Activated naive CD4-positive, alpha-beta T cell treated with anti-CD3 and anti-CD28 coated beads, Interleukin-2, amount 10 ng/mL, durations not matched to agents 7 days and 5 days (primary cell): ENCODE measurements around the gene ADGRB2.

Source experiments
- CTCF ChIA-PET: fragments of 350-600 bp; sonication (Branson Sonifier 250); formaldehyde crosslinking; loops from one replicate; lab custom pipeline; 2021; ENCODE audit warnings: antibody characterized with exemption; lab: Charles Lee
- DNase-seq: peaks from one replicate; pipeline ENCODE4 v3.0.0-alpha.2; 2020
- H3K27ac Mint-ChIP-seq: one replicate; pipeline ENCODE4 v1.8.0; 2021; ENCODE audit warnings: mild to moderate bottlenecking, moderate library complexity, mixed read lengths
- H3K27me3 Mint-ChIP-seq: one replicate; pipeline ENCODE4 v1.8.0; 2021; ENCODE audit warnings: mild to moderate bottlenecking, mixed read lengths
- H3K36me3 Mint-ChIP-seq: one replicate; pipeline ENCODE4 v1.8.0; 2021; ENCODE audit warnings: mixed read lengths
- H3K4me1 Mint-ChIP-seq: one replicate; pipeline ENCODE4 v1.8.0; 2021; ENCODE audit warnings: mixed read lengths
- H3K4me3 Mint-ChIP-seq: one replicate; pipeline ENCODE4 v1.8.0; 2021; ENCODE audit warnings: mild to moderate bottlenecking, moderate library complexity, mixed read lengths
- H3K9me3 Mint-ChIP-seq: one replicate; pipeline ENCODE4 v1.8.0; 2021; ENCODE audit warnings: mixed read lengths

Gene ADGRB2

DNA sequence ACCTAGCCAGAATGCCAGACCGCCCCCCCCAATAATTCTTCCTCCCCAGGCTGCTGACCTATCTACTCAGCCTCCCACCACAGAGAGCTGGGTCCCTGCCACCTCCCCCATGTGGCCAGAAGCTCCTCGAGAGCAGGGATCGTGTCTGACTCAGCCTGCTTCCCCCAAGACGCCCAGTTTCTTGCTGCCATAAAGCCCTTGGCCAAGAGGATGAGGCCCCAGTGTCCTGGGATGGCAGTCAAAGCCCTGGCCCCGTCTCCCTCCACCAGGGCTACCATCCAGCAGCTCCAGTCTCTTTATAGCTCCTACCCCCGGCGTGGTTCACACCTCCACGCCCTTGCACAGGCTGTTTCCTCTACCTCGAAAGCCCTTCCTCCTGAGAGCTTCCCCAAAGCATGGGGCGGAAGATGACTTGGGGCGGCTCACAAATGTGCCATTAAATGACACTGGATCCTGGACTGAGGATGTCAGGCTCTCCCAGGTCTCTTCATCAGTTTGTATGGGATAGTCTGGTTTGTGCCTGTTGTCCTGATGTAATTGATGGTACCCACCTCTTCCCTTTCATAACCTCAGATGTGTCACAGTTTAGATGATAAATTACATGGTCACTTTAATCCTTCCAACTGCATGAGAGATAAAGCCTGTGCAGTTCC lies 13.2 kb downstream of the ADGRB2 start:
- Mint-ChIP-seq H3K27me3 (peaks cover 67% of the 10 kb centered on the region), H3K4me1 (peaks cover 23% of the 10 kb centered on the region), H3K4me3 (no peak overlapping the region), H3K9me3 (no peaks in the 10 kb centered on the region), H3K36me3 (no peaks in the 10 kb centered on the region), H3K27ac (no peak overlapping the region)
- CTCF ChIA-PET: interaction anchor here (0.8 kb wide), 1 partner anchor 34 kb away, joined by 3 read pairs; no protein-coding TSS in a partner anchor
- DNase-seq: no peak

DNA sequence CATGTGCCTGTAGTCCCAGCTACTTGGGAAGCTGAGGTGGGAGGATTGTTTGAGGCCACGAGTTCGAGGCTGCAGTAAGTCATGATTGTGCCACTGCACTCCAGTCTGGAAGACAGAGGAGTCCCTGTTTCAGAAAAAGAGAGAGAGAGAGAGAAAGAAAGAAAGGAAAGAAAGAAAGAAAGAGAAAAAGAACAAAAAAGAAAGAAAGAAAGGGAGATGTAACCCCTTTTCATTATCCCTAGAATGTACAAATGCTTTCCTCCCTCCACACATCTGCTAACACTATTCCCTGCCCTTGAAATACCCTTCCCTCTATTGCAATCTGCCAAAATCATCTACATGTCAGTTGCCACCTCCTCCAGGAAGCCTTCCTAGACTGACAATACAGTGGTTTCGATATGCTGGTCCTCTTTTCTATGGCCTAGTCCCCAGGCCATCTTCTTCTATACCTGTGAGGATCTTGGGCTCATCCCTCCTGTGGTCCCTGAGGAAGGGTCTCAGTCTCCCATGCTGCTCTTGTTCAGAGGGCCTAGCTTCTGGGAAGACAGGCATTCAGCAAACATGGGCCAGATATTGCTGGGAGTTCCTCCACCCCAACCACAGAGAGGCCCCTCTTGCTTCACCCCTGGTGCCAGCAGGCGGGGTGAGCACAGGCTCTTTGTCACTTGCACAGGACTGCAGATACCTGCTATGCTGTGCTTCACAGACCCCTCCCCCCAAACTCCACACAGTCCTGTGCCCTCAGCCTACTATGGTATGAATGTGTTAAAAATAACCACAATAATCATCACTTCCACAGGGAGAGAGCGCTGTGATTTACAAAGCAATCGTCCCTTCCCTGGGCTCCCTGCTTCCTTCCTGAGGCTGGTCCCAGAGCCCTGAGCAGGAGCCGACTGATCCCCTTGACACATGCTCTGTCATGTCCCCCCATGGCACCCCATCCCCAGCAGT lies 14.1 kb downstream of the ADGRB2 start:
- H3K9me3 Mint-ChIP-seq: no peaks in the 10 kb centered on the region
- no peak overlapping the region for H3K27ac Mint-ChIP-seq
- no peak overlapping the region for H3K4me3 Mint-ChIP-seq
- no peak for DNase-seq
- CTCF ChIA-PET: interaction anchor here (0.8 to 1.1 kb wide), 3 partner anchors 8 to 39 kb away, joined by 3 read pairs; no protein-coding TSS in a partner anchor
- peaks cover 71% of the 10 kb centered on the region for H3K27me3 Mint-ChIP-seq
- H3K4me1 Mint-ChIP-seq: peaks cover 23% of the 10 kb centered on the region
- no peaks in the 10 kb centered on the region for H3K36me3 Mint-ChIP-seq

DNA sequence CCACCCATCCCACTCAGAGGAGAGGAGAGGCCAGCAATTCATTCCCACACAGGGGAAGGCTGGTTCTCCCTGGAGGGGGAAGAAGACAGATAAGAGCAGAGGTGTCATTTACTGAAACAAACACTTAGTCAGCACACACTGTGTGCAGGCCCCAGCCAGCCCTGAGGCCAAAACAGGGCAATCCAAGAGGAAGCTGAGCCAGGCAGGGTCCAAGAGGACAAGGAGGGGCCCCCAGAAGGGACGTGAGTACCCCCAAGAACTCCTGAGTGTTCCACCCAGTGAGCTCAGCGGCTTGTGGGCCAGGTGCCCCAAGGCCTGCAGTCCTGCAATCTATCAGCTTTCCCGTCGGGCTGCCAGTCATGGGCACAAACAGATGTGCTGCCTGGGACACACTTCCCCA lies 15.8 kb downstream of the ADGRB2 start:
- DNase-seq: no peak
- H3K4me1 Mint-ChIP-seq: peaks cover 25% of the 10 kb centered on the region
- CTCF ChIA-PET: interaction anchor here (1.9 kb wide), 1 partner anchor 84 kb away, joined by 4 read pairs; no protein-coding TSS in a partner anchor
- H3K9me3 Mint-ChIP-seq: no peaks in the 10 kb centered on the region
- no peak overlapping the region for H3K4me3 Mint-ChIP-seq
- H3K27me3 Mint-ChIP-seq: peaks cover 63% of the 10 kb centered on the region
- H3K36me3 Mint-ChIP-seq: no peaks in the 10 kb centered on the region
- no peak overlapping the region for H3K27ac Mint-ChIP-seq

DNA sequence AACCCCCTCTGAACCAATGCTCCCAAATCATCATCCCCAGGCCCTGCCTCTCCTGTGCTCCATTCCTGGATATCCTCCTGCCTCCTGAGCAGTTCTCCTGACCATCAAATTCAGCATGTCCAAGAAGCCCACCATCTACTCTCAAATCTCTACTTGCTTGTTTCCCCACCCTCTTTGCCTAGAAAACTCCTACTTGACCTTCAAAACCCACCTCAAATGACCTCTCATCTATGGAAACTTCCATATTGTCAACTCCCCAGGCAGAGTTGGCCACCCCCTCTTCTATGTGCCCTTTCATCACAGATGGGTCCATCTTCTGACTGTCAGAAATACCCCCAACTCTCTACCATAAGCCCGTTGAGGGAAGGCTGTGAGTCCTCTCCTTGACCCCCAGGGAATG lies 16.8 kb downstream of the ADGRB2 start:
- Mint-ChIP-seq H3K4me3 (no peak overlapping the region), H3K36me3 (no peaks in the 10 kb centered on the region), H3K27ac (no peak overlapping the region), H3K27me3 (peaks cover 52% of the 10 kb centered on the region), H3K4me1 (peaks cover 22% of the 10 kb centered on the region), H3K9me3 (no peaks in the 10 kb centered on the region)
- DNase-seq: no peak
- CTCF ChIA-PET: interaction anchor here (1.2 to 1.9 kb wide), 2 partner anchors 83 to 84 kb away, joined by 3 to 4 read pairs; no protein-coding TSS in a partner anchor

DNA sequence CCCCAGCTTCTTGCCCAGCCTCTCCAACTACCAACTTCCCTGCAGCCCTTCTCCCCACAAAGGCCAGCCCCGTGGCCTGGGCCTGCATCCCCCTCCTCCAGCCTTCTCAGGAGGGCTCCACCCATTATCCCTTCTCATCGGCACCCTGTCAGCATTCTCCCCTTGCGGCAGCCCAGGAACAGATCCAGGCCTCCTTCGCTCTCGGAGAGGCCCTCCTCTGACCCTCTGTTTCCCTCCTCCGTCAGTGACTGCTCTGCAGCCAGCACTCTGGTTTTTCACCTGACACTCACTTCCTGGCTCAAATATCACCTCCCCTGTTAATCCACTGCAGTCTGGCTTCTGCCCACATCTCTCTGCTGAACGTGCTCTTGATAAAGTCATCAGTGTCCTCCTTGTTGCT lies 17.5 kb downstream of the ADGRB2 start:
- Mint-ChIP-seq H3K4me1 (peaks cover 16% of the 10 kb centered on the region), H3K27ac (no peak overlapping the region), H3K9me3 (no peaks in the 10 kb centered on the region), H3K4me3 (no peak overlapping the region), H3K27me3 (peaks cover 47% of the 10 kb centered on the region), H3K36me3 (no peaks in the 10 kb centered on the region)
- CTCF ChIA-PET: interaction anchor here (1.2 to 2.5 kb wide), 7 partner anchors 11 to 217 kb away, joined by 4 to 16 read pairs (median 8); no protein-coding TSS in a partner anchor
- DNase-seq: no peak

DNA sequence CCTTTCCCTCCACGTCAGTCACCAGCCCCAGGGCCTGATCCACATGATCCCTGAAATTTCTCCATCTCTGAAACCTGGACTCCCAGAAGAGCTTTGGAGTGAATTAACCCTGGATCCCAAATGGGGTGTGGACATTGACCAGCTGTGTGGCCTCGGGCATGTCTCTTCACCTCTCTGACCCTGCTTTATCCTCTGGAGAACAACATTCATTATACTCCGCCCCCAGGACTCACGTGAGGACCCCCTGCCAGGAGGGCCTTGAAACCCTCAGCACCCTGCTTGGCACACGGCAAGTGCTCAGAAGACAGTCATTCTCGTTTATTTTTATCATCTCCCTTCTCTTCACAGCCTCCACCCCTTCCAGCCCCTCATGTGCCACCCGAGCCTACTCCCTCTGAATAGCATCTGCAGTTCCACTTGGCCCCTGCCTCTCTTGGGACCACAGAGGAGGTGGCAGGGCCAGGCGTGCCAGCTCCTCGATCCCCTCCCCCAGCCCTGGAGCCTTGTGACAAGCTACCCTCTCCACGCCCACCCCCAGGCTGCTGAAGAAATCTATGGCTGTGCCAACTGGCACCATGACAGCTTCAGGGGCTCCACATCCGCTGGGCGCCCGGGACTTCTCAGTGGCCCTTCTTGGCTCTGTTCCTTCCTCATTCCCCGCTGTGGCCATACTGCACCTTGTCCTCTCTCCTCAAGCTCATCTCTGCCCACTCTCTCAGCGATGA lies 18.0 kb downstream of the ADGRB2 start:
- DNase-seq: no peak
- H3K4me1 Mint-ChIP-seq: peaks cover 12% of the 10 kb centered on the region
- H3K4me3 Mint-ChIP-seq: no peak overlapping the region
- CTCF ChIA-PET: interaction anchor here (0.5 to 2.5 kb wide), 22 partner anchors 9 to 571 kb away, joined by 3 to 20 read pairs (median 4); no protein-coding TSS in a partner anchor
- H3K27me3 Mint-ChIP-seq: peaks cover 45% of the 10 kb centered on the region
- no peaks in the 10 kb centered on the region for H3K9me3 Mint-ChIP-seq
- no peak overlapping the region for H3K27ac Mint-ChIP-seq
- H3K36me3 Mint-ChIP-seq: no peaks in the 10 kb centered on the region

DNA sequence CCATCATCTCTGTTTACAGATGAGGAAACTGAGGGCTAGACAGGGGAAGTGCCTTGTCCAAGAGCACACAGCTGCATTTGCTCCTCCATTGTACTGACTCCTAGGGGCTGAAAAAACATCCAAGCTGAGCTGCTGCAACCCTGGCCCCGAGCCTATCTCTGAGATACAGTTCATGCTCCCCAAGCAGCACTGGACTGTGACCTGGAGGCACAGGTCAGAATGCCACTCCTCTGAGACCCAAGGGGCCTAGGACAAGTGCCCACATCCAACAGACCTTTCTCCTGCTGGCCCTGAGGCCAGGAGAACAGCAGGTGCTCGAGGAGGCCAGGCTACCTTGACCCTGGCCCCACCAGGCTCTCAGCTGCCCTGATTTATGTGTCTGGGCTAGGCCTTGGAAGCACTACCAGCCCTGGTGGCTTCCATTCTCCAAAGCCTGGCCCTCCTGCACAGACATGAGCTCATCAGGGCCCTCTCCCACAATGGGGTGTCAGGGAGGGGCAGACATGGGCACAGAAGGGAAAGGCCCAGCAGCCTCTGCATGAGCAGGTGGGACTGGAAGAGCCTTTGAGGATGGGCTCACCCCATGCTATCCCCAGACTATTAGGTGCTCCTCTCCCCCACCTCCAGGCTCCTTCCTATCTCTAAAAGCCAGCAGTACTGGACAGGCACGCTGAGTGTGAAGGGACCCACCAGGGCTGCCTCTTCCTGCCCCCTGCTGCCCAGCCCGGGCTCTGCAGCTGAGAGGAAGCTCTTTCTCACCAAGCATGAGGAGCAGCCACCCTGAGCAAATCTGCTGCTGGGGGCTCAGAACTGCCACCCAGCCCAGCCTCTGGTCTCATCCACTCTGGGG lies 18.8 kb downstream of the ADGRB2 start:
- H3K27ac Mint-ChIP-seq: no peak overlapping the region
- no peaks in the 10 kb centered on the region for H3K36me3 Mint-ChIP-seq
- no peaks in the 10 kb centered on the region for H3K9me3 Mint-ChIP-seq
- H3K27me3 Mint-ChIP-seq: peaks cover 37% of the 10 kb centered on the region
- CTCF ChIA-PET: interaction anchor here (0.5 to 2.5 kb wide), 23 partner anchors 10 to 570 kb away, joined by 3 to 20 read pairs (median 4); no protein-coding TSS in a partner anchor
- DNase-seq: peak; percentile 76
- no peak overlapping the region for H3K4me3 Mint-ChIP-seq
- H3K4me1 Mint-ChIP-seq: peaks cover 4% of the 10 kb centered on the region

DNA sequence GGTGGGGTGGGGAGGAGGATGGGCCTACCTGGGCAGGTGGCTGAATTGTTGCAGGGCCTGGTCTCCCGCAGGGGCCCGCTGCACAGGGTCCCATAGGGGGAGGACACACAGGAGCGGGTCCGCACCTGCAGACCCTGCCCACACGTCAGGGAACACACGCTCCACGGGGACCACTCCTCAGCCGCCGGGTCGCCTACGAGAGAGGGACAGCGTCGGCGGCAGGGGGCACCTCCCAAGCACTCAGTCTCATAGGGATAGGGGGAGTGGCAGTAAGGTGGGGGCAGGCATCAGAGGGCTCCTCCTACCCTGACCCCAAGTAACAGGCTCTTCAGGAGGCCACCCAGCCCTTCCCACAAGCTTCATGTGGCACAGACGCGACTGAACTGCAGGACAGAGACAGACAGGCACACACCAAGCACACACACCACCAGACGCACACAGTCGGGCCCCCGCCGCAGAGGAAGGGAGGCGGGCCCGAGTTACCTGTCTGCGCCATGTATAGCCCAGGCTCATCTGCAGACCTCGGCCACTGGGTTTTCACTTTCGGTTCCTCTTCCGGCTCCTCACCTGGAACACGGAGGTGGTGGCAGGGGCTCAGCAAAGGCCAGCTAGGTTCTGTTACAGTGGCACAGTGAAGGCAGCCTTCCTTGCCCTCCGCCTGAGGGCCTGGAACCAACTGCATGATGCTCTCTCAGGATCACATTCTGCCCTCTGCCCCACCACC lies 19.8 kb downstream of the ADGRB2 start:
- peaks cover 10% of the 10 kb centered on the region for H3K4me1 Mint-ChIP-seq

DNA sequence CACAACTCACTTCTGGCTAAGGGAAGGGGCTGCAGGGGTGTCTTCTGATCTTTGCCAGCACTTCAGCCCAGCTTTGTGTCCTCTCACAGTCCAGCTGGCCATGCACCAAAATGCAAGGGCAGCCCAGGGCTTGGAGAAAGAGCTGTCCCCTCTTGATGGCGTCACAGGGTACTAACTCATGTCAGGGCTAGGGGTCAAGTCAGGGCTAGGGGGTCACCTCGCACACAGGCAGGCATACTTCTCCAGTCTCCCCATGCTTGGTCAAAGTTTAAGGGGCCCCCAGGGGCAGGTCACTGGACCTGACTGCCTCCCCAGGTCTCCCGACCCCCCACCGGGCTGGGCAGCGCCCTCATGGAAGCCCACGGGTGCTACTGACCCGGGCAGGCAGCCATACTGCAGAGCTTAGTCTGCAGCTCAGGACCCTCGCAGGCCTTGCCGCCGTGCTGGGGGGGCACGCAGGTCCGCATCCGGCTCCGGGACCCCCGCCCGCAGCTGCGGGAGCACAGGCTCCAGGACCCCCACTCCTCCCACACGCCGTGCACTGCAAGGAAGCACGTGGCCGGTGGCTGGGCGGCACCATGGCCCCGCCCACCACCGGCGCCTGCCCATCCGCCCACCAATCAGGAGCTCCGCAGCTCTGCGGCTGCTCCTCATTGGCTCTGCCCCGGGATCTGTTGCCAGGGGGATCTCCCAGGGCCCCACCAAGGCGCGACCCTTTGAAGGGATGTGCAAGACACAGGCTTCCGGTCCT lies 21.5 kb downstream of the ADGRB2 start:
- CTCF ChIA-PET: interaction anchor here (1.9 kb wide), 1 partner anchor 15 kb away, joined by 6 read pairs; no protein-coding TSS in a partner anchor
- Mint-ChIP-seq H3K4me3 (no peak overlapping the region), H3K9me3 (no peaks in the 10 kb centered on the region), H3K27ac (no peak overlapping the region), H3K27me3 (peaks cover 19% of the 10 kb centered on the region), H3K4me1 (peaks cover 10% of the 10 kb centered on the region), H3K36me3 (no peaks in the 10 kb centered on the region)
- DNase-seq: no peak

More for the DNA sequence above, 19.8 kb downstream of the ADGRB2 start:
- no peak for DNase-seq
- no peak overlapping the region for H3K4me3 Mint-ChIP-seq
- H3K27me3 Mint-ChIP-seq: peaks cover 27% of the 10 kb centered on the region
- CTCF ChIA-PET: interaction anchor here (1.0 to 2.5 kb wide), 10 partner anchors 14 to 83 kb away, joined by 3 to 20 read pairs (median 7); no protein-coding TSS in a partner anchor
- no peaks in the 10 kb centered on the region for H3K9me3 Mint-ChIP-seq
- no peak overlapping the region for H3K27ac Mint-ChIP-seq
- no peaks in the 10 kb centered on the region for H3K36me3 Mint-ChIP-seq

DNA sequence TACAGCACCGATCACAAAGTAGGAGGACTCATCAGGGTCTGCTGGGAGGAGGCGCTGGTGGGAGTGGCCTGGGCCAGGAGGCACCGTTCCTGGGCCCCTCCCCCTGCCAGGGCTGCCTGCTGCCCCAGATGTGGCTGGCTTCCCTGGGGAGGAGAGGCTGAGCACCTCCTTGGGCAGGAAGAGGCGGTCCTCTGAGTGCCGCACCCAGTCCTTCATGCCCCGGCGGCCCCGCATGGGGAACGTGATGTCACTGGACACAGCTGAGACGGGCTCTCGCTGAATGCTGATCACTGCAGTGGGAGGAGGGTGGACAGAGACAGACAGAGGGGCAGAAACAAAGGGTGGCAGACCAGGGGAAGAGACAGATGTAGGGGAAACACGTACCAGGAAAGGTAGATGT lies 24.8 kb downstream of the ADGRB2 start:
- no peak overlapping the region for H3K27ac Mint-ChIP-seq
- CTCF ChIA-PET: no interaction called here
- H3K4me1 Mint-ChIP-seq: peaks cover 7% of the 10 kb centered on the region
- H3K36me3 Mint-ChIP-seq: no peaks in the 10 kb centered on the region
- H3K4me3 Mint-ChIP-seq: no peak overlapping the region
- peaks cover 7% of the 10 kb centered on the region for H3K27me3 Mint-ChIP-seq
- no peaks in the 10 kb centered on the region for H3K9me3 Mint-ChIP-seq
- DNase-seq: peak; percentile 74

DNA sequence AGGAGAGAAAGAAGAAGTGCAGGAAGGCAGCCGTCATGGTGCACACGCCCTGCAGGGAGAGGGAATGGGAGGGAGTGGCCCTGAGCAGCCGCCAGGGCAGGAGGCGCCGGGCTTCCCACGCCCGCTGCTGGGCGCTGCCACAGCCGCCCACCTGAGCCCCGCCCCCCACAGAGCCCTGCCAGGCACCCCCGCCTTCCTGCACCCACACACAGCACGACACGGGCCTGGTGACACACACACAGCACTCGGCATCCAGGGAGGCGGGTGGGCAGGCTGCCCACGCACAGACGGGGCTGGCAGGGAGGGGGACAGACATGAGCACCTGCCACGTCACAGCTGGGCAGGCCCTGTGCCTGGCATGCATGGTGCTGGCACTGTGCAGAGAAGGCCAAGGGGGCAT lies 27.5 kb downstream of the ADGRB2 start:
- H3K4me3 Mint-ChIP-seq: no peak overlapping the region
- CTCF ChIA-PET: no interaction called here
- H3K9me3 Mint-ChIP-seq: no peaks in the 10 kb centered on the region
- no peak overlapping the region for H3K27ac Mint-ChIP-seq
- no peaks in the 10 kb centered on the region for H3K36me3 Mint-ChIP-seq
- H3K27me3 Mint-ChIP-seq: peaks cover 4% of the 10 kb centered on the region
- DNase-seq: no peak
- H3K4me1 Mint-ChIP-seq: peaks cover 6% of the 10 kb centered on the region

DNA sequence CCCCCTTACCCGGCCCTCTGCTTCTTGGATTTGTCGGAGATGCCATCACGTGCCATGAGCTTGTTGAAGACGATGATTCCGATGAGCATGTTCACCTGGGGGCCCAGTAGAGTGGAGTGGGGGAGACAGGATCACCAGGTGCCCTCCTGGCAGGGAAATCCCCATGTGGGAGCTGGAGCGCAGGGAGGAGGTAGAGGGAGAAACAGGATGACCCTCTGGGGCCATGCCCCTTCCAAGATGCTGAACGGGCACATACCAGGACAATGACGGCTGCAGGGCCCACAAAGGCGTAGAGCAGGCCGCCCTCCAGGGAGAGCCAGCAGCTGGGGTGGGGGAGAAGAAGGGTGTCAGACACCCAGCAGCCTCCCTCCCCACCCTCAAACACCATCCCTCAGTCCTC lies 28.6 kb downstream of the ADGRB2 start:
- Mint-ChIP-seq H3K4me1 (peaks cover 6% of the 10 kb centered on the region), H3K4me3 (no peak overlapping the region), H3K36me3 (no peaks in the 10 kb centered on the region), H3K27me3 (peaks cover 4% of the 10 kb centered on the region), H3K27ac (no peak overlapping the region), H3K9me3 (no peaks in the 10 kb centered on the region)
- DNase-seq: no peak
- CTCF ChIA-PET: interaction anchor here (1.4 kb wide), 1 partner anchor 10 kb away, joined by 6 read pairs; no protein-coding TSS in a partner anchor
